Sigmoid colon (tissue), 7 donors: ENCODE data around the gene TOGARAM2. TPM values are rescaled to one million over a fixed set of nuclear protein-coding genes. Genes with fewer than 3 reads are reported as not detected.

Source experiments
- DNase-seq: peaks from one replicate; pipeline ENCODE4 v3.0.0-alpha.2; 2019
- H3K27ac ChIP-seq, 4 donors: fragments of 200-600 bp; sonication (generic); one replicate each; pipeline ENCODE4 v1.5.1; 2016 to 2019; ENCODE audit warnings: mild to moderate bottlenecking in 1 of 4
- H3K27me3 ChIP-seq, 3 donors: fragments of 200-600 bp; sonication (generic); one replicate each; pipeline ENCODE4 v1.5.1; 2019; ENCODE audit warnings: mild to moderate bottlenecking in 1 of 3
- H3K36me3 ChIP-seq, 4 donors: fragments of 200-600 bp; sonication (generic); one replicate each; pipeline ENCODE4 v1.5.1; 2016 to 2019
- H3K4me1 ChIP-seq, 4 donors: fragments of 200-600 bp; sonication (generic); one replicate each; pipeline ENCODE4 v1.5.1; 2017 to 2019
- H3K4me3 ChIP-seq, 4 donors: fragments of 200-600 bp; sonication (generic); one replicate each; pipeline ENCODE4 v1.5.1; 2017 to 2019; ENCODE audit warnings: mild to moderate bottlenecking in 2 of 4, moderate library complexity in 1 of 4
- H3K9me3 ChIP-seq, 4 donors: fragments of 200-600 bp in 3 of 4; sonication (generic) in 3 of 4; one replicate each; pipeline versions ENCODE4 v1.5.1 to v1.6.1; 2013 to 2019
- EP300 ChIP-seq, 4 donors: sonication (generic); formaldehyde crosslinking; IDR thresholded peaks; one replicate each; pipeline ENCODE4 v1.6.1; 2017; ENCODE audit warnings: antibody characterized with exemption in 4 of 4
- POLR2A ChIP-seq, 2 donors: fragments of 450-650 bp; IDR thresholded peaks; one replicate each; pipeline ENCODE4 v1.6.1; 2016; ENCODE audit warnings: antibody characterized with exemption in 2 of 2, mild to moderate bottlenecking in 2 of 2, moderate library complexity in 2 of 2
- POLR2AphosphoS5 ChIP-seq, 4 donors: sonication (generic); formaldehyde crosslinking; IDR thresholded peaks; one replicate each; pipeline ENCODE4 v1.6.1; 2017; ENCODE audit warnings: antibody characterized with exemption in 4 of 4
- WGBS, 2 donors: extraction: QIAGEN DNeasy Blood & Tissue Kit; methylation state at CpG; one replicate each; pipeline ENCODE4 v1.1.7; 2013; 5-methylcytosine and 5-hydroxymethylcytosine counted together
- intact Hi-C: fragments of 100-400 bp; cut with DNase I; formaldehyde crosslinking; loops from one replicate; pipeline ENCODE4 v1.15.1; 2023
- polyA plus RNA-seq, 3 donors: library from polyadenylated mRNA; stranded (reverse); fragments of 200-250 nt; gene quantifications; one replicate each; pipeline ENCODE4 v1.2.3, GENCODE V29; 2013
- total RNA-seq, 4 donors: library from RNA; depleted of rRNA; stranded (reverse); fragments of >200 nt; gene quantifications; one replicate each; pipeline ENCODE4 v1.1.0, GENCODE V29; 2016
- TF ChIP-seq, protein P1 (sequence below), 4 experiments: fragments of 450-650 bp in 3 of 4; fragments of 200-600 bp in 1 of 4; IDR thresholded peaks; one replicate each; pipeline ENCODE4 v1.5.1; 2016 to 2019; ENCODE audit warnings: antibody characterized with exemption in 4 of 4, mild to moderate bottlenecking in 3 of 4, moderate library complexity in 2 of 4
- donor health status: healthy with polysubstance abuse.
- donor health status: Bipolar disorder and iron deficiency.
- donor health status: healthy.

Gene TOGARAM2
- total and polyA plus RNA-seq, 7 donors = 0.23 to 3.2 (median 0.82) TPM; not detected in 2

DNA sequence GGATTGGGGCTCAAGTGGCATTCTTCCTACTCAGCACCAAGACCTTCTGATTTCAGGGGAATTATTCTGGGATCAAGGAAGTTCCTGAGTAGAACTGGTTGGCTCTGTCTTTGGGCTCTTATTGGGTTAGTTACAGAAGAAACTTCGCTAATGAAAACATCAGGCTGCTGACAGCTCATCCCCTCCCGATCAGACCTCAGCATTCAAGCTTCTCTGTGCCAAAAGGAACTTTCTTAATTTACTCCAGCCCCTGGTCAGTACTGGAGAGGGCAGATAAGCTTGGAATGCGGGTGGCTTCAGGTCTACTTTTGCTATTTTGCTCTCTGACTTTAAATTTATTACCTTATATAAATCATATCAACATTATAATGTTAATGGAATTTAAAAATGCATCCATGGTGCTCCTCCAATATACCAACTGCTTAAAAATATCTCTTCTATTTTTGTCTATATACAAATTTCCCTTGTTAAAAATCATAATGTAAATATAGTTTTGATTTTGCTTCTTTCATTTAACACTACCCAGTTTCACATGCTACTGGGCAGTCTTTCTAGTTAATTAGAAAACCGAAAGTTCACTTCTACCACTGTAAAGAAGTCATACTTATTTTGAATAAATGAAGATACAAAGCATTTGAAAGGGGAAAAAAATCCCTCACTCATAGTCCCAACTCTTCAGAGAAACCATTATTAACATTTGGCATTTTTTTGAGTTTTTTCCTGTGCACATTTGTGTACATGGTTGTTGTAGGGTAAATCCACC, 58.8 kb downstream of the TOGARAM2 start:
- H3K27me3 ChIP-seq = no peaks in the 10 kb centered on the region
- no peak for DNase-seq
- WGBS, 2 donors = 79 to 88% methylated on average over 4 of the region's 4 CpGs
- no peak overlapping the region for H3K4me3 ChIP-seq
- H3K4me1 ChIP-seq = peaks cover 0 to 51% (median 30%) of the 10 kb centered on the region in 4 donors
- TF ChIP-seq EP300 (IDR thresholded peaks at IDR 0.05) = no peak
- TF ChIP-seq, protein P1, sequence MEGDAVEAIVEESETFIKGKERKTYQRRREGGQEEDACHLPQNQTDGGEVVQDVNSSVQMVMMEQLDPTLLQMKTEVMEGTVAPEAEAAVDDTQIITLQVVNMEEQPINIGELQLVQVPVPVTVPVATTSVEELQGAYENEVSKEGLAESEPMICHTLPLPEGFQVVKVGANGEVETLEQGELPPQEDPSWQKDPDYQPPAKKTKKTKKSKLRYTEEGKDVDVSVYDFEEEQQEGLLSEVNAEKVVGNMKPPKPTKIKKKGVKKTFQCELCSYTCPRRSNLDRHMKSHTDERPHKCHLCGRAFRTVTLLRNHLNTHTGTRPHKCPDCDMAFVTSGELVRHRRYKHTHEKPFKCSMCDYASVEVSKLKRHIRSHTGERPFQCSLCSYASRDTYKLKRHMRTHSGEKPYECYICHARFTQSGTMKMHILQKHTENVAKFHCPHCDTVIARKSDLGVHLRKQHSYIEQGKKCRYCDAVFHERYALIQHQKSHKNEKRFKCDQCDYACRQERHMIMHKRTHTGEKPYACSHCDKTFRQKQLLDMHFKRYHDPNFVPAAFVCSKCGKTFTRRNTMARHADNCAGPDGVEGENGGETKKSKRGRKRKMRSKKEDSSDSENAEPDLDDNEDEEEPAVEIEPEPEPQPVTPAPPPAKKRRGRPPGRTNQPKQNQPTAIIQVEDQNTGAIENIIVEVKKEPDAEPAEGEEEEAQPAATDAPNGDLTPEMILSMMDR (IDR thresholded peaks at IDR 0.05) = no peak
- H3K9me3 ChIP-seq = no peaks in the 10 kb centered on the region
- intact Hi-C loops = no loop called here
- peak overlapping the region in 2 of 4 donors; percentile 24 to 56 for H3K27ac ChIP-seq
- H3K36me3 ChIP-seq = no peaks in the 10 kb centered on the region

DNA sequence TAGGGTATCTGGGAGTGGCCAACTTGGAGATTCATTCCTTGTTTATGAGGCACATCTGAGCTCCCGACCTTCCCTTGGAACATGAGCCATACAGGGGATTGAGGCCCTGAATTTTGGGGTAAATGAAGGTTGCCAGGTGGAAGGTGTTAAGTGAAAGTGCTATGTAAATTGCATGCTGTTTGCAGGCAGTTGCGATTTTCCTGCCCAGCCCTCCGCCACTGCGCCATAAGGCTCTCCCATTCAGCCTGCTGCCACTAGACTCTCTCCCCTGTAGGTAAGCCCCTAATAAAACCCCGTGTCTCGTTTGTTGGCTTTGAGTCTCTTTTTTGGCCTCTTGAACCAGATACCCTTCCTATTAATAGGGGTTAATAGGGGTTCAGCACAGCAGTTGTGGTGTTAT, 59.5 kb downstream of the TOGARAM2 start:
- Histone ChIP-seq H3K4me3 (no peak overlapping the region), H3K27me3 (no peaks in the 10 kb centered on the region), H3K4me1 (peaks cover 0 to 51% (median 30%) of the 10 kb centered on the region in 4 donors), H3K36me3 (no peaks in the 10 kb centered on the region), H3K27ac (peak overlapping the region in 2 of 4 donors; percentile 24 to 56), H3K9me3 (no peaks in the 10 kb centered on the region)
- TF ChIP-seq POLR2A (IDR thresholded peaks at IDR 0.05) = no peak
- TF ChIP-seq, protein P1 (IDR thresholded peaks at IDR 0.05) = no peak
- TF ChIP-seq EP300 (IDR thresholded peaks at IDR 0.05) = no peak
- no peak for TF ChIP-seq POLR2AphosphoS5 (IDR thresholded peaks at IDR 0.05)
- peak; percentile 15 for DNase-seq
- 55 to 74% methylated on average over 6 of the region's 6 CpGs for WGBS, 2 donors
- intact Hi-C loops = no loop called here

DNA sequence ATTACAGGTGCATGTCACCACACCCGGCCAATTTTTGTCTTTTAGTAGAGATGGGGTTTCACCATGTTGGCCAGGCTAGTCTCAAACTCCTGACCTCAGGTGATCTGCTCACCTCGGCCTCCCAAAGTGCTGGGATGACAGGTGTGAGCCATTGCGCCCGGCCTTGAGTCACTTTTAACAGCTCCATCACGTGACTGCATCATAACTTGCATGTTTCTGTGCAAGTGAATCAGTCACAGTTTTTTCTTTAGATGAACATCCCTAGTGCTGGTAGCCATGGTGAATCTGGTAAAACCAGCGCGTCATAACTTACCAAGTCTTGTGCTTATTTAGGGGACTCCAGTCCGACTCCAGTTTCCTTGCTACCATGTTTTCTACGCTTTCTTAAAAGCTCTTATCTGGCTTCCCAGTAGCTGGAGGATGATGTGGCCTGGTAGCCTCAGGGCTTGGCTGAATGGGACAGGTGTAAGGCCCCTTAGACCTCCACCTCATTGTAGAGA, 60.1 kb downstream of the TOGARAM2 start:
- H3K4me1 ChIP-seq = peaks cover 0 to 51% (median 30%) of the 10 kb centered on the region in 4 donors
- H3K27me3 ChIP-seq = no peaks in the 10 kb centered on the region
- H3K4me3 ChIP-seq = no peak overlapping the region
- no peak for DNase-seq
- H3K27ac ChIP-seq = no peak overlapping the region
- no peaks in the 10 kb centered on the region for H3K36me3 ChIP-seq
- no peaks in the 10 kb centered on the region for H3K9me3 ChIP-seq
- WGBS, 2 donors = 89 to 90% methylated on average over 9 of the region's 9 CpGs
- intact Hi-C loops = no loop called here
- TF ChIP-seq POLR2A (IDR thresholded peaks at IDR 0.05) = no peak
- no peak for TF ChIP-seq EP300 (IDR thresholded peaks at IDR 0.05)
- no peak for TF ChIP-seq POLR2AphosphoS5 (IDR thresholded peaks at IDR 0.05)
- TF ChIP-seq, protein P1 (IDR thresholded peaks at IDR 0.05) = no peak

DNA sequence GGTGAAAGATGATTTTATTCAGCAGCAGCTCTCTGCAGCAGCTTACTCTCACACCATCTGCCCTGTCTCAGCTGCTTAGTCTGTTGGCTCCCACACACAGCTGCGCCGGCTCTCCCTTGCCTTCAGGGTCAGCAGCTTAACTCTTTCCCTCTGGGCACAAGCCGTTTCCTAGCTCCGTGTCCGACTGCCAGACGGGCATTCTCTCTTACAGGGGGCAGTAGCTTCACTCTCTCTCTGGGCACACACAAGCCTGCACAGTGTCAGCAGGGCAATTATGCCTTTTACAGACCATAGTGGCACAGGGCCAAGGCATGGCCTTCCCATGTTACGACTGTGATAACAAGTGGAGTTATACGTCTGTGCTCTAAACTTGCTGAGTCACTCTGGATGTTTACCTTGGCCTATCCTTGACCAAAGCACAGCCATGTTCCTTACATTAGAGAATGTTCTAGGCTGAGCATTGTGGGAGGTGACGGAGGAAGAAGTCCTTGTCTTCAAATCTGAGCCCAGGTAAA, 61.5 kb downstream of the TOGARAM2 start:
- 56 to 71% methylated on average over 9 of the region's 9 CpGs for WGBS, 2 donors
- intact Hi-C loops = no loop called here
- H3K4me1 ChIP-seq = peaks cover 0 to 48% (median 30%) of the 10 kb centered on the region in 4 donors
- DNase-seq = no peak
- no peaks in the 10 kb centered on the region for H3K27me3 ChIP-seq
- no peaks in the 10 kb centered on the region for H3K36me3 ChIP-seq
- no peak overlapping the region for H3K27ac ChIP-seq
- TF ChIP-seq, protein P1 (IDR thresholded peaks at IDR 0.05) = no peak
- no peak for TF ChIP-seq POLR2AphosphoS5 (IDR thresholded peaks at IDR 0.05)
- TF ChIP-seq POLR2A (IDR thresholded peaks at IDR 0.05) = no peak
- no peak for TF ChIP-seq EP300 (IDR thresholded peaks at IDR 0.05)
- no peak overlapping the region for H3K4me3 ChIP-seq
- no peaks in the 10 kb centered on the region for H3K9me3 ChIP-seq
